Endothelial cell (in vitro differentiated cells): Measurements from ENCODE around the gene INTS11. TPM values are rescaled to one million over a fixed set of nuclear protein-coding genes. Genes with fewer than 3 reads are reported as not detected.
A peak's percentile ranks its signal among the peaks of the same experiment; 100 is the strongest.

ENCODE experiments used
- DNase-seq: peaks from one replicate; pipeline ENCODE4 v3.0.0; 2021; ENCODE audit warnings: low spot score
- H3K27ac Mint-ChIP-seq: one replicate; pipeline ENCODE4 v1.8.0; 2021; ENCODE audit warnings: mixed read lengths, inconsistent platforms; ENCODE audit not compliant: unreplicated experiment
- H3K27me3 Mint-ChIP-seq: one replicate; pipeline ENCODE4 v1.8.0; 2021; ENCODE audit warnings: mild to moderate bottlenecking, moderate library complexity, mixed read lengths, inconsistent platforms; ENCODE audit not compliant: unreplicated experiment
- H3K36me3 Mint-ChIP-seq: one replicate; pipeline ENCODE4 v1.8.0; 2021; ENCODE audit warnings: mild to moderate bottlenecking, low read depth, mixed read lengths, inconsistent platforms; ENCODE audit not compliant: unreplicated experiment
- H3K4me1 Mint-ChIP-seq: one replicate; pipeline ENCODE4 v1.8.0; 2021; ENCODE audit warnings: mild to moderate bottlenecking, mixed read lengths, inconsistent platforms; ENCODE audit not compliant: unreplicated experiment
- H3K4me3 Mint-ChIP-seq: one replicate; pipeline ENCODE4 v1.8.0; 2021; ENCODE audit warnings: mild to moderate bottlenecking, mixed read lengths, inconsistent platforms; ENCODE audit not compliant: unreplicated experiment
- H3K9me3 Mint-ChIP-seq: one replicate; pipeline ENCODE4 v1.8.0; 2021; ENCODE audit warnings: mixed read lengths, inconsistent platforms; ENCODE audit not compliant: unreplicated experiment
- total RNA-seq: library from RNA; stranded (reverse); fragmentation: NEBNext Ultra II Directional; extraction: Animal tissue kit (Norgen Biotek cat#: 25700); gene quantifications from one replicate; pipeline ENCODE4 v1.2.1, GENCODE V29; 2021; ENCODE audit not compliant: unreplicated experiment
- TF ChIP-seq, protein P1 (sequence below): fragments of 200-600 bp; sonication (generic); IDR thresholded peaks from one replicate; pipeline ENCODE4 v1.5.0; 2021; ENCODE audit warnings: antibody characterized with exemption; ENCODE audit not compliant: unreplicated experiment

INTS11 gene
- total RNA-seq, 1 donor from 2014 or later: 104 TPM

DNA sequence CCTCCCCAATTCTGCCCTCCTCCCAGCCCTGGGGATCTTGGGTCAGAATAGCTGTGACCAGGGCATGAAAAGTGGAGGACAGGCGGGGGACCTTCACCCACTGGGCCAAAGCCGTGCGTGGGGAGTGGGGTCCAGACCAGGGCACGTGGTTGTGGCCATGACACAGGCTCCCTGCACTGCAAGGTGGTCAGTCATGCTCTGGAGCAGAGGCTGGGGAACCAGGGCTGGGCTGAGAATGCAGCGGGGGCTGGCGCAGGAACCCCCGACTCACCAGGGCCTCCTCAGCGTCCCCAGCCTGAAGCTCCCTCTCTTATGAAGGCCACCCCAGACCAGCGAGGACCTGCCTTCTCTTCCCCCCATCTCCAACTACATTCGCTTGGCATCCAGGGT, 22.0 kb upstream of the INTS11 start:
- TF ChIP-seq, protein P1, sequence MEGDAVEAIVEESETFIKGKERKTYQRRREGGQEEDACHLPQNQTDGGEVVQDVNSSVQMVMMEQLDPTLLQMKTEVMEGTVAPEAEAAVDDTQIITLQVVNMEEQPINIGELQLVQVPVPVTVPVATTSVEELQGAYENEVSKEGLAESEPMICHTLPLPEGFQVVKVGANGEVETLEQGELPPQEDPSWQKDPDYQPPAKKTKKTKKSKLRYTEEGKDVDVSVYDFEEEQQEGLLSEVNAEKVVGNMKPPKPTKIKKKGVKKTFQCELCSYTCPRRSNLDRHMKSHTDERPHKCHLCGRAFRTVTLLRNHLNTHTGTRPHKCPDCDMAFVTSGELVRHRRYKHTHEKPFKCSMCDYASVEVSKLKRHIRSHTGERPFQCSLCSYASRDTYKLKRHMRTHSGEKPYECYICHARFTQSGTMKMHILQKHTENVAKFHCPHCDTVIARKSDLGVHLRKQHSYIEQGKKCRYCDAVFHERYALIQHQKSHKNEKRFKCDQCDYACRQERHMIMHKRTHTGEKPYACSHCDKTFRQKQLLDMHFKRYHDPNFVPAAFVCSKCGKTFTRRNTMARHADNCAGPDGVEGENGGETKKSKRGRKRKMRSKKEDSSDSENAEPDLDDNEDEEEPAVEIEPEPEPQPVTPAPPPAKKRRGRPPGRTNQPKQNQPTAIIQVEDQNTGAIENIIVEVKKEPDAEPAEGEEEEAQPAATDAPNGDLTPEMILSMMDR: no peak
- no peak overlapping the region for H3K27ac Mint-ChIP-seq
- no peak overlapping the region for H3K4me3 Mint-ChIP-seq
- no peaks in the 10 kb centered on the region for H3K36me3 Mint-ChIP-seq
- no peaks in the 10 kb centered on the region for H3K9me3 Mint-ChIP-seq
- peaks cover 10% of the 10 kb centered on the region for H3K27me3 Mint-ChIP-seq
- DNase-seq: no peak
- H3K4me1 Mint-ChIP-seq: no peaks in the 10 kb centered on the region

DNA sequence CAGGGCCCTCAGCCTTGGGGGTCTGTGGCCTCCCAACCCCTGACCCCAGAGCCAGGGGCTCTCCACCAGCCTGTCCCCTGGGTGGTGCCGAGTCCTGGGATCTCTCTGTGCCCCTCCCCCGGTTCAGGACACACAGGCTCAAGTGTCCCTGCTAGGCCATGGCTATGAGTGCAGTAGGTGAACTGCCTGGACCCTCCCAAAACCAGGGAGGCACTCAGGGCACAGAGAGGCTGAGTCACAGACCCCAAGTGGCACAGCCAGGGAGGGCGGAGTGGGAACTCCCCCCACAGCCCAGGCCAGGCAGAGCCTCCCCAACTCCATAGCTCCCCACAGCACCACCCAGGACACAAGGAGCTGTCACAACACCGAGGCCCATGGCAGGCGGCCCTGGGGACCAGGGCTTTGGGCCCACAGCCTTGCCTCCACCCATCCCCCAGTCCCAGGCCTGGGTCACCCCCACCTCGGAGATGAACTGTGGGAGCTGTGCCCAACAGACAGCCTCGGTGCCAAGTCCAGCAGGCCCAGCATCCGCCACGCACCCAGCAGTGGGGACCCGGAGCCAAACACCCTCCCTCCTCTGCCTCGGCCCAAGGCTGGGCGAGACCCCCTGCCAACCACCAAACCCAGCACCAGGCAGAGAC, 21.5 kb upstream of the INTS11 start:
- Mint-ChIP-seq H3K27ac (no peak overlapping the region), H3K27me3 (peaks cover 11% of the 10 kb centered on the region), H3K4me3 (no peak overlapping the region), H3K36me3 (peaks cover 4% of the 10 kb centered on the region), H3K9me3 (no peaks in the 10 kb centered on the region), H3K4me1 (no peaks in the 10 kb centered on the region)
- no peak for DNase-seq
- TF ChIP-seq, protein P1: no peak

DNA sequence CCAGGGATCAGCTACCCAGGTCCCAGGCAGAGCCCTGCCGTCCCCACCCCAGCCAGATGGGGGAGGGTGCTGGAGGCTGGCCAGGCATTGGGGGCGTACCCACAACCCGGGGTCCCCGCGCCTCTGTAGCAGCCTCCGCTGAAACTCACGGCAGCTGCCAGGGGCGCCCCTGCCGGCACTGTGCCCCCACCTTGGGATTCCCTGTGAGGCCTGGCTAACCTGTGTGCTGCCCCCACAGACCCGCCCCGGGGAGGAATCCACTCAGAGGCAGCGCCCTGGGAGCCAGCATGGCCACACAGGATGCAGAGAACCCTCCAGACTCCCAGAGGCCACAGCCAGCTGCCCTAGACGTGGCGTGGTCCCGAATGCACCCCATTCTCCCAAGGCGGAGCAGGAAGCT, 20.9 kb upstream of the INTS11 start:
- no peak for DNase-seq
- TF ChIP-seq, protein P1: no peak
- no peak overlapping the region for H3K27ac Mint-ChIP-seq
- no peak overlapping the region for H3K4me3 Mint-ChIP-seq
- no peaks in the 10 kb centered on the region for H3K4me1 Mint-ChIP-seq
- peaks cover 10% of the 10 kb centered on the region for H3K36me3 Mint-ChIP-seq
- H3K27me3 Mint-ChIP-seq: peaks cover 14% of the 10 kb centered on the region
- no peaks in the 10 kb centered on the region for H3K9me3 Mint-ChIP-seq

DNA sequence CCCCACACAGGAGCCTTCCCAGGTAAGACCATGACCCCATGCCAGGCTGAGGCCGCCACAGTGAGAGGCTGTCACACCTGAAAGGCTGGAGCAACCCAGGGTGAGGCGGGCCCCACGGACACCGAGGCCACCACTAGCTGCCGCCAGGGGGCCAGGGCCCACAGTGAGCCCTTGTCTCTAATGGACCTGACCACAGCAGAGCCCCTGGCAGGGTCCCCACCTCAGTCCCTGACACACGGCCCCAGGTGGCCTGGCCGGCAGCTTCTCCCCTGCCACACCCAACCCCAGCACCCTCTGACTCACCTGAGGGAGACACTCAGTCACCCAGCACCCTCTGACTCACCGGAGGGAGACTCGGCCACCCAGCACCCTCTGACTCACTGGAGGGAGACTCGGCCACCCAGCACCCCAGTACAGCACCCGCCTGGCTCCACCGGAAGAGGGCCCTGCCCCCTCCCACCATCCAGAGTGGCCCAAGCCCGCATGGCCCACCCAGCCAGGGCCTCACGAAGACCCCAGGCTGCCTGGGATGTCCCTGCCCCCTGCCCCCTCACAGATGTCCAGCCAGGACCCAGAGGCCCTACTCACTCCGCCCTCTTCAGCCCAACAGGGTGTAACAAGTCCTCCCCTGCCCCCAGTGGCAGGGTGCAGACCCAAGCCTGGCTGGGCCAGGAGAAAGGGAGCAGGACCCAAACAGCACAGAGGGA, 20.3 kb upstream of the INTS11 start:
- peaks cover 10% of the 10 kb centered on the region for H3K36me3 Mint-ChIP-seq
- peaks cover 14% of the 10 kb centered on the region for H3K27me3 Mint-ChIP-seq
- H3K9me3 Mint-ChIP-seq: no peaks in the 10 kb centered on the region
- no peak overlapping the region for H3K4me3 Mint-ChIP-seq
- no peaks in the 10 kb centered on the region for H3K4me1 Mint-ChIP-seq
- H3K27ac Mint-ChIP-seq: no peak overlapping the region
- peak; percentile 63 for DNase-seq
- TF ChIP-seq, protein P1: peak; percentile 44

DNA sequence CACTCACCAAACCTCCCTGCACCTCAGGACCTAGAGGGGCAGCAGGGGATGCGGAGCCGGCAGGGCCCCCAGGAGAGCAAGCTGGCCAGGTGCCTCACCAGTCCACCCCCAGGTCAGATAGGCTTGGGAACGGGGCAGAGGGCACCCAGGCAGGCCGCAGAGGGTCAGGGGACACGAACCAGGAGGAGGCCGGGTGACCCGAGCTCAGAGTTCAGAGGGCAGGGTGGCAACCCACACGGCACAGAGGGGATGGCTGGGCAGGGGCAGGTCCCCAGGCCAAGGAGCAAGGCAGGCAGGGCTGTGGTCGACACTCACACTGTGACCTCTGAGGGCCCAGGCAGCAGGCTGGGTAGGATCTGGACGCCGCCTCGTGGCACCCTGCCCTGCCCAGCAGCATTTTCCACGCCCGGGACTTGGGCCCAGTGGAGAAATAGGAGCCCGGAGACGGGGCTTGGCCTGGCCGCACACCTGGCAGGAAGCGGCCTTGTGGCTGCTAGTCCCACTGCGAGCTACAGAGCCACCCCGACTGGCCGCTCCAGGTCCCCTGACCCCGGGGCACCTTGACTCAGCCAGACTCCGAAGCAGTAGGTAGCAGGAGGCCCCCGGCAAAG, 19.5 kb upstream of the INTS11 start:
- Mint-ChIP-seq H3K9me3 (no peaks in the 10 kb centered on the region), H3K27ac (no peak overlapping the region), H3K36me3 (peaks cover 10% of the 10 kb centered on the region), H3K4me3 (no peak overlapping the region), H3K27me3 (peaks cover 15% of the 10 kb centered on the region), H3K4me1 (no peaks in the 10 kb centered on the region)
- DNase-seq: no peak
- TF ChIP-seq, protein P1: no peak
